Kasumi-1 (cell line): ENCODE results near the gene FAM90A1.
"Not testable (repeated sequence)": the region's sequence is repeated elsewhere in the genome, so short reads cannot be mapped to it uniquely, and the experiment has no call there.

Source experiments
- DNase-seq, 2 experiments: peaks; one replicate each; lab custom pipeline; 2025; lab: John Stamatoyannopoulos, UW

FAM90A1 gene

DNA sequence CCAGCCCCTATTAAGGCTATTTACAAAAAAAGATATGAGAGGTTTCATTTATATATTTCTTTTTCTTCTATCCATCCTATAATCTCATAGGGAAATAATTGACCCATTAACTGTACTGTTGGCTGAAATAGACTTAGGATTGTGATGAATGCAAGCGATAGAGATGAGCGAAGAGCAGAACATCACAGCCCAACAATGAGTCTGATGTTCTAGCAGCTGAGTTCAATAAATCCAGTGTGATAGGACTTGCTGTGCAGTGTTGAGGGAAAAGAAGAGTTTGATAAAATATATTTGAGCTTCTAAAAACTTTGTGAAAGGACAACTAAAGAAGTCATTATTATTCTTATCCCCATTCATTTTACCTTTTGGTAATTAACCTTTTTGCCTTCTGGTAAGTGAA lies 54.5 kb downstream of the FAM90A1 start:
- not testable (repeated sequence) for DNase-seq
